GM06990 (cell line): Measurements from ENCODE around the gene NAT8.
"Not testable (repeated sequence)": the region's sequence is repeated elsewhere in the genome, so short reads cannot be mapped to it uniquely, and the experiment has no call there.

Experiments
- DNase-seq: peaks from one replicate; pipeline ENCODE4 v3.0.0-alpha.2; 2011; ENCODE audit not compliant: insufficient read length; ENCODE audit errors: extremely low read depth
- H3K27me3 ChIP-seq: replicated peaks from 2 replicates; pipeline ENCODE4 v1.6.0; 2011; ENCODE audit warnings: low read length; ENCODE audit not compliant: control insufficient read depth, insufficient read depth
- H3K36me3 ChIP-seq: 2 replicates; pipeline ENCODE4 v1.5.1; 2011; ENCODE audit warnings: low read length; ENCODE audit not compliant: control insufficient read depth, insufficient read depth
- H3K4me3 ChIP-seq: replicated peaks from 2 replicates; pipeline ENCODE4 v1.5.1; 2011; ENCODE audit warnings: low read depth, mild to moderate bottlenecking, control low read depth, low read length
- CTCF ChIP-seq: IDR thresholded peaks from 2 replicates; pipeline ENCODE4 v1.5.1; 2011; ENCODE audit warnings: low read length, control low read depth, mild to moderate bottlenecking, inconsistent platforms; ENCODE audit not compliant: insufficient read depth, poor library complexity, severe bottlenecking

NAT8 gene

GRCh38 chr2:73624036-73624435, 18.2 kb downstream of the NAT8 start:
- H3K36me3 ChIP-seq, H3K27me3 ChIP-seq, DNase-seq, H3K4me3 ChIP-seq: not testable (repeated sequence)

GRCh38 chr2:73619925-73620324, 22.3 kb downstream of the NAT8 start:
- not testable (repeated sequence) for H3K36me3 ChIP-seq, H3K27me3 ChIP-seq, H3K4me3 ChIP-seq, DNase-seq
- peak; percentile 46 for TF ChIP-seq CTCF

GRCh38 chr2:73614997-73615396, 27.2 kb downstream of the NAT8 start:
- TF ChIP-seq CTCF = no peak
- no peaks in the 10 kb centered on the region for H3K27me3 ChIP-seq
- no peaks in the 10 kb centered on the region for H3K36me3 ChIP-seq
- no peak overlapping the region for H3K4me3 ChIP-seq
- DNase-seq = no peak

DNA sequence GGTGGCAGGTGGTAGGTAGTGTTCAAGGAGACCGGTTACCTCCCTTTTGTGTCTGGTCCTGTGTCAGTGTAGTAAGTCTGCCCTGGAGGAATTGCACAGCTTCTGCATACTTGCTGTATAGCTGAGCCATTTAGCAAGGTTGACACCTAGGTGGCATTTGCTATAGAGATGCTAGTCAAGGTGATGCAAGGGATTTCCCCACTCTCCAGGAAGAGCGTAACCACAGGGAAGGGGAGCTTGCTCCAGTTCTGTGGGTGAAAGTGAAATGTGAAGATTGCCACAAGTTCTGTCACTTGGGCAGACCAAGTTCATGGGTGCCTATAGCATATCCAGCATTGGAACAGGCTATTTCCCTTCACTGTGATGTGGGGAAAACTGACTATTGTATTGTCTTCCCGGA, 28.1 kb downstream of the NAT8 start:
- DNase-seq = no peak
- H3K36me3 ChIP-seq = no peaks in the 10 kb centered on the region
- TF ChIP-seq CTCF = no peak
- H3K27me3 ChIP-seq = no peaks in the 10 kb centered on the region
- no peak overlapping the region for H3K4me3 ChIP-seq

GRCh38 chr2:73611867-73612266, 30.4 kb downstream of the NAT8 start:
- Histone ChIP-seq H3K27me3 (no peaks in the 10 kb centered on the region), H3K4me3 (no peak overlapping the region), H3K36me3 (no peaks in the 10 kb centered on the region)
- no peak for DNase-seq
- no peak for TF ChIP-seq CTCF

DNA sequence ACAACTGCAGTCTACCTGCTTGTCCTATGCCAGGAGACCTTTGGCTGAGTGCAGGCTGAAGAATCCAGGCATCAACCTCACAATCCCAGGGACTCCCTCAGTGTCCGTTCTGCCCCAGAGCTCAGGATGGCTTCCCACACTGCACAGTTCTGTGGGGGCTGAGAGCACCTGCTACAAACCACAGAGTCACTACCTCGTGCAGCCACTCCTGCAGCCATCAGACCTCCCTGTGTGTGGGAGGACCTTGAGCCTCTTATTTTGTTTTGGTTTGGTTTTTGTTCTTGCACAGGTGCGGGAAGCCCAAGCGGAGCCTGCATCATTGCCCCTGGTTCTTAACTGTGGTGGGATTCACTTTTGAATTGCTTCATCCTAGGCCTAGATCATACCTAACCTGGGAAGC, 31.0 kb downstream of the NAT8 start:
- no peaks in the 10 kb centered on the region for H3K27me3 ChIP-seq
- no peak for TF ChIP-seq CTCF

More for the DNA sequence above, 31.0 kb downstream of the NAT8 start:
- H3K36me3 ChIP-seq = no peaks in the 10 kb centered on the region
- no peak for DNase-seq
- no peak overlapping the region for H3K4me3 ChIP-seq
